ENCODE data around the gene TMEM9.

The TMEM9 gene

GRCh38 chr1:201180141-201180540 is 25.9 kb upstream of the TMEM9 start:
- Mint-ChIP-seq H3K27ac (no peak overlapping the region), H3K4me3 (no peak overlapping the region), H3K27me3 (ENCODE audit: low read depth, poor library complexity) (peaks cover 68% of the 10 kb centered on the region), H3K4me1 (peaks cover 50% of the 10 kb centered on the region), H3K9me3 (peaks cover 15% of the 10 kb centered on the region), H3K36me3 (ENCODE audit: low read depth) (no peaks in the 10 kb centered on the region)
- no peak for DNase-seq
- TF ChIP-seq CTCF (IDR thresholded peaks at IDR 0.05), result no peak

GRCh38 chr1:201178718-201179117 is 24.4 kb upstream of the TMEM9 start:
- DNase-seq, result no peak
- peaks cover 35% of the 10 kb centered on the region for H3K4me1 Mint-ChIP-seq

GRCh38 chr1:201176940-201177339 is 22.7 kb upstream of the TMEM9 start:
- peaks cover 15% of the 10 kb centered on the region for H3K9me3 Mint-ChIP-seq
- H3K4me3 Mint-ChIP-seq, result no peak overlapping the region
- no peak for DNase-seq
- TF ChIP-seq CTCF (IDR thresholded peaks at IDR 0.05), result no peak
- no peaks in the 10 kb centered on the region for H3K36me3 Mint-ChIP-seq (ENCODE audit: low read depth)
- peaks cover 65% of the 10 kb centered on the region for H3K27me3 Mint-ChIP-seq (ENCODE audit: low read depth, poor library complexity)
- H3K27ac Mint-ChIP-seq, result no peak overlapping the region
- H3K4me1 Mint-ChIP-seq, result peaks cover 48% of the 10 kb centered on the region

More at GRCh38 chr1:201178718-201179117, 24.4 kb upstream of the TMEM9 start:
- Mint-ChIP-seq H3K27ac (no peak overlapping the region), H3K36me3 (ENCODE audit: low read depth) (no peaks in the 10 kb centered on the region), H3K9me3 (peaks cover 15% of the 10 kb centered on the region), H3K27me3 (ENCODE audit: low read depth, poor library complexity) (peaks cover 68% of the 10 kb centered on the region), H3K4me3 (no peak overlapping the region)
- no peak for TF ChIP-seq CTCF (IDR thresholded peaks at IDR 0.05)

GRCh38 chr1:201175820-201176500 is 21.7 kb upstream of the TMEM9 start:
- Mint-ChIP-seq H3K4me3 (no peak overlapping the region), H3K36me3 (ENCODE audit: low read depth) (no peaks in the 10 kb centered on the region), H3K27me3 (ENCODE audit: low read depth, poor library complexity) (peaks cover 61% of the 10 kb centered on the region), H3K27ac (no peak overlapping the region), H3K4me1 (peaks cover 49% of the 10 kb centered on the region), H3K9me3 (peaks cover 15% of the 10 kb centered on the region)
- no peak for TF ChIP-seq CTCF (IDR thresholded peaks at IDR 0.05)
- DNase-seq, result no peak

GRCh38 chr1:201173736-201174135 is 19.5 kb upstream of the TMEM9 start:
- Mint-ChIP-seq H3K27ac (no peak overlapping the region), H3K9me3 (peaks cover 2% of the 10 kb centered on the region), H3K4me1 (peaks cover 56% of the 10 kb centered on the region), H3K4me3 (no peak overlapping the region), H3K27me3 (ENCODE audit: low read depth, poor library complexity) (peaks cover 50% of the 10 kb centered on the region), H3K36me3 (ENCODE audit: low read depth) (no peaks in the 10 kb centered on the region)
- no peak for DNase-seq
- no peak for TF ChIP-seq CTCF (IDR thresholded peaks at IDR 0.05)

GRCh38 chr1:201172999-201173610 is 18.8 kb upstream of the TMEM9 start:
- TF ChIP-seq CTCF (IDR thresholded peaks at IDR 0.05), result no peak
- H3K27me3 Mint-ChIP-seq (ENCODE audit: low read depth, poor library complexity), result peaks cover 49% of the 10 kb centered on the region
- no peak for DNase-seq
- H3K36me3 Mint-ChIP-seq (ENCODE audit: low read depth), result no peaks in the 10 kb centered on the region
- no peak overlapping the region for H3K4me3 Mint-ChIP-seq
- H3K9me3 Mint-ChIP-seq, result no peaks in the 10 kb centered on the region
- H3K4me1 Mint-ChIP-seq, result peaks cover 56% of the 10 kb centered on the region
- no peak overlapping the region for H3K27ac Mint-ChIP-seq
